Right lobe of liver (tissue), 6 donors: Measurements from ENCODE around the gene SIDT2. TPM values are rescaled to one million over a fixed set of nuclear protein-coding genes. Genes with fewer than 3 reads are reported as not detected.
"Not testable (repeated sequence)": the region's sequence is repeated elsewhere in the genome, so short reads cannot be mapped to it uniquely, and the experiment has no call there.

Source experiments
- ATAC-seq, 4 donors: fragments of 200-7000 bp; cut with Tn5 transposase; one replicate each; pipeline ENCODE4 v1.9.1; 2020; ENCODE audit warnings: mild to moderate bottlenecking in 4 of 4, moderate library complexity in 4 of 4
- DNase-seq, 3 donors: peaks; one replicate each; pipeline ENCODE4 v3.0.0-alpha.2; 2020
- H3K27ac ChIP-seq, 3 donors: fragments of 200-600 bp; one replicate each; pipeline ENCODE4 v1.8.0; 2022
- H3K27me3 ChIP-seq, 2 donors: fragments of 200-600 bp; one replicate each; pipeline ENCODE4 v1.8.0; 2022
- H3K36me3 ChIP-seq, 4 donors: fragments of 200-600 bp; sonication (generic) in 1 of 4; one replicate each; pipeline versions ENCODE4 v1.5.1 to v1.8.0; 2017 to 2022; ENCODE audit warnings: control low read depth in 1 of 4
- H3K4me1 ChIP-seq, 4 donors: fragments of 200-600 bp; sonication (generic) in 1 of 4; one replicate each; pipeline versions ENCODE4 v1.5.1 to v1.8.0; 2017 to 2022; ENCODE audit warnings: control low read depth in 1 of 4
- H3K4me3 ChIP-seq, 3 donors: fragments of 200-600 bp; one replicate each; pipeline ENCODE4 v1.8.0; 2022
- H3K9me3 ChIP-seq, 4 donors: fragments of 200-600 bp; sonication (generic) in 1 of 4; one replicate each; pipeline versions ENCODE4 v1.5.1 to v1.8.0; 2017 to 2022; ENCODE audit warnings: control low read depth in 1 of 4
- CTCF ChIP-seq, 4 donors: fragments of 200-600 bp in 3 of 4; fragments of 450-650 bp in 1 of 4; IDR thresholded peaks; one replicate each; pipeline versions ENCODE4 v1.5.1 to v1.8.0; 2016 to 2022; ENCODE audit warnings: antibody characterized with exemption in 4 of 4, mild to moderate bottlenecking in 2 of 4
- POLR2A ChIP-seq: fragments of 450-650 bp; IDR thresholded peaks from one replicate; pipeline ENCODE4 v1.6.1; 2017; ENCODE audit warnings: antibody characterized with exemption, mild to moderate bottlenecking
- WGBS: methylation state at CpG from one replicate; pipeline ENCODE4 v1.1.6; 2018; ENCODE audit warnings: low coverage, low lambda C conversion rate; ENCODE audit not compliant: insufficient coverage; ENCODE audit errors: missing lambda C conversion rate; 5-methylcytosine and 5-hydroxymethylcytosine counted together
- intact Hi-C, 2 donors: fragments of 100-400 bp; cut with DNase I; formaldehyde crosslinking; loops; one replicate each; pipeline versions ENCODE4 v1.11.2 to v1.14.1; 2022
- total RNA-seq, 6 experiments: library from RNA; depleted of rRNA in 2 of 6; stranded (reverse); fragments of >200 nt in 2 of 6; fragmentation: NEBNext Ultra II Directional in 3 of 6; extraction: Animal tissue kit (Norgen Biotek cat#: 25700) in 3 of 6; gene quantifications; one replicate each; pipeline versions ENCODE4 v1.1.0 to v1.2.4, GENCODE V29; 2016 to 2023
- donor health status: DM: no; HTN: yes; CAD: no.
- donor health status: DM: no; HTN: no; CAD: no.
- donor health status: DM: no; HTN: no; CAD: no.
- donor health status: DM: no; HTN: yes; CAD: no.
- donor health status: DM: no; HTN: yes; CAD: no.

SIDT2 gene
- total RNA-seq, 6 experiments from 2014 or later = 24.6 to 49.9 (median 35.5) TPM

- not testable (repeated sequence) for ATAC-seq, H3K4me1 ChIP-seq, H3K27me3 ChIP-seq, H3K9me3 ChIP-seq, H3K27ac ChIP-seq, H3K4me3 ChIP-seq
- H3K36me3 ChIP-seq = peaks cover 0 to 16% (median 9%) of the 10 kb centered on the region in 4 donors
- peak in 1 of 3 donors; percentile 47 for DNase-seq
- 84% methylated on average over 7 of the region's 8 CpGs for WGBS
- intact Hi-C loops = loop anchor here in 1 of 2 donors (5.0 kb wide), 1 partner anchor 77 kb away; no protein-coding TSS in a partner anchor
These were observed 31.0 kb downstream of the SIDT2 start for GRCh38 chr11:117209351-117210125.

- no peak for ATAC-seq
- intact Hi-C loops = no loop called here
- WGBS = 94% methylated on average over 3 of the region's 3 CpGs
- DNase-seq = peak in 1 of 3 donors; percentile 0
- H3K4me3 ChIP-seq = no peak overlapping the region
- H3K9me3 ChIP-seq = no peaks in the 10 kb centered on the region
- H3K36me3 ChIP-seq = peaks cover 0 to 22% (median 10%) of the 10 kb centered on the region in 4 donors
- no peak overlapping the region for H3K27ac ChIP-seq
- no peak for TF ChIP-seq POLR2A
- TF ChIP-seq CTCF (IDR thresholded peaks at IDR 0.05) = no peak
- no peaks in the 10 kb centered on the region for H3K4me1 ChIP-seq
- H3K27me3 ChIP-seq = no peaks in the 10 kb centered on the region
These were observed 32.1 kb downstream of the SIDT2 start for GRCh38 chr11:117210620-117211019.

- no peaks in the 10 kb centered on the region for H3K9me3 ChIP-seq
- DNase-seq (no peak), ATAC-seq (no peak)
- H3K36me3 ChIP-seq = peaks cover 0 to 35% (median 12%) of the 10 kb centered on the region in 4 donors
- H3K4me3 ChIP-seq = no peak overlapping the region
- H3K27me3 ChIP-seq = no peaks in the 10 kb centered on the region
- TF ChIP-seq CTCF (IDR thresholded peaks at IDR 0.05) (no peak), POLR2A (no peak)
- intact Hi-C loops = no loop called here
- 95% methylated on average over 7 of the region's 11 CpGs for WGBS
- no peaks in the 10 kb centered on the region for H3K4me1 ChIP-seq
- H3K27ac ChIP-seq = no peak overlapping the region
These were observed 34.3 kb downstream of the SIDT2 start for GRCh38 chr11:117212697-117213355.

GRCh38 chr11:117214404-117215110 is 36.0 kb downstream of the SIDT2 start:
- H3K9me3 ChIP-seq = no peaks in the 10 kb centered on the region
- peaks cover 0 to 50% (median 19%) of the 10 kb centered on the region in 4 donors for H3K36me3 ChIP-seq
- H3K4me1 ChIP-seq = no peaks in the 10 kb centered on the region
- WGBS = 88% methylated on average over 7 of the region's 7 CpGs
- intact Hi-C loops = no loop called here
- DNase-seq (peak in 1 of 3 donors; percentile 2), ATAC-seq (no peak)
- TF ChIP-seq CTCF (IDR thresholded peaks at IDR 0.05) (no peak), POLR2A (no peak)
- H3K4me3 ChIP-seq = no peak overlapping the region
- no peak overlapping the region for H3K27ac ChIP-seq
- no peaks in the 10 kb centered on the region for H3K27me3 ChIP-seq
